ENCODE results near the gene CHST14. TPM values are rescaled to one million over a fixed set of nuclear protein-coding genes. Genes with fewer than 3 reads are reported as not detected.
A peak's percentile ranks its signal among the peaks of the same experiment; 100 is the strongest.
"Not testable (repeated sequence)": the region's sequence is repeated elsewhere in the genome, so short reads cannot be mapped to it uniquely, and the experiment has no call there.

Gene CHST14
- total RNA-seq, 1 experiment from 2014 or later = 27.9 TPM

- DNase-seq (ENCODE audit: low read depth) = peak; percentile 90
Measured at GRCh38 chr15:40440743-40441564, 29.8 kb upstream of the CHST14 start, which contains the start of gene BAHD1. Gene BAHD1, plus strand, starts transcription at chr15:40440953. Its CDS starts 17,512 bp downstream, at chr15:40458465.

GRCh38 chr15:40441565-40442531 is 28.9 kb upstream of the CHST14 start:
- DNase-seq (ENCODE audit: low read depth) = no peak

- no peak for DNase-seq (ENCODE audit: low read depth)
Measured at GRCh38 chr15:40443255-40443654, 27.5 kb upstream of the CHST14 start.

GRCh38 chr15:40443846-40444245 is 26.9 kb upstream of the CHST14 start:
- DNase-seq (ENCODE audit: low read depth) = no peak

GRCh38 chr15:40444736-40445135 is 26.0 kb upstream of the CHST14 start:
- DNase-seq (ENCODE audit: low read depth) = no peak

GRCh38 chr15:40445421-40445922 is 25.3 kb upstream of the CHST14 start:
- no peak for DNase-seq (ENCODE audit: low read depth)

GRCh38 chr15:40446144-40446543 is 24.6 kb upstream of the CHST14 start:
- no peak for DNase-seq (ENCODE audit: low read depth)

- no peak for DNase-seq (ENCODE audit: low read depth)
Measured at GRCh38 chr15:40448354-40448753, 22.4 kb upstream of the CHST14 start.

GRCh38 chr15:40449275-40449674 is 21.5 kb upstream of the CHST14 start:
- DNase-seq (ENCODE audit: low read depth) = peak; percentile 35

- DNase-seq (ENCODE audit: low read depth) = no peak
Measured at GRCh38 chr15:40450047-40450446, 20.7 kb upstream of the CHST14 start.

GRCh38 chr15:40451527-40452158 is 19.1 kb upstream of the CHST14 start:
- DNase-seq (ENCODE audit: low read depth) = no peak

GRCh38 chr15:40452296-40453090 is 18.3 kb upstream of the CHST14 start:
- no peak for DNase-seq (ENCODE audit: low read depth)

- not testable (repeated sequence) for DNase-seq (ENCODE audit: low read depth)
Measured at GRCh38 chr15:40453941-40454340, 16.8 kb upstream of the CHST14 start.

GRCh38 chr15:40454904-40455391 is 15.8 kb upstream of the CHST14 start:
- DNase-seq (ENCODE audit: low read depth) = peak; percentile 55

GRCh38 chr15:40456299-40456712 is 14.5 kb upstream of the CHST14 start:
- DNase-seq (ENCODE audit: low read depth) = no peak

- no peak for DNase-seq (ENCODE audit: low read depth)
Measured at GRCh38 chr15:40456738-40457137, 14.0 kb upstream of the CHST14 start.

GRCh38 chr15:40458495-40459371 is 12.1 kb upstream of the CHST14 start:
- DNase-seq (ENCODE audit: low read depth) = no peak

GRCh38 chr15:40459391-40460015 is 11.3 kb upstream of the CHST14 start:
- DNase-seq (ENCODE audit: low read depth) = no peak

- DNase-seq (ENCODE audit: low read depth) = no peak
Measured at GRCh38 chr15:40460404-40460803, 10.4 kb upstream of the CHST14 start.
